ENCODE results near the gene POLK.
A peak's percentile ranks its signal among the peaks of the same experiment; 100 is the strongest.
"Not testable (repeated sequence)": the region's sequence is repeated elsewhere in the genome, so short reads cannot be mapped to it uniquely, and the experiment has no call there.

Gene POLK
- long read RNA-seq, donor 1 = 0 reads
- long read RNA-seq, donor 2 = 0 reads
- long read RNA-seq, donor 3, partial matches to known transcripts = 0 of 1 reads
- long read RNA-seq, donor 3, other reads (novel, unspliced or antisense) = 0 of 1 reads
- long read RNA-seq, donor 4, full-length matches to known transcripts = 4 of 4 reads
- long read RNA-seq, donor 4, partial matches to known transcripts = 0 of 4 reads
- long read RNA-seq, donor 4, other reads (novel, unspliced or antisense) = 0 of 4 reads
- long read RNA-seq, donor 5, partial matches to known transcripts = 0 of 1 reads
- long read RNA-seq, donor 5, other reads (novel, unspliced or antisense) = 0 of 1 reads
- long read RNA-seq, donor 6, partial matches to known transcripts = 0 of 3 reads
- long read RNA-seq, donor 6, other reads (novel, unspliced or antisense) = 0 of 3 reads
- long read RNA-seq, donor 7, partial matches to known transcripts = 9 of 9 reads
- long read RNA-seq, donor 7, other reads (novel, unspliced or antisense) = 0 of 9 reads
- long read RNA-seq, donor 8 = 0 reads

DNA sequence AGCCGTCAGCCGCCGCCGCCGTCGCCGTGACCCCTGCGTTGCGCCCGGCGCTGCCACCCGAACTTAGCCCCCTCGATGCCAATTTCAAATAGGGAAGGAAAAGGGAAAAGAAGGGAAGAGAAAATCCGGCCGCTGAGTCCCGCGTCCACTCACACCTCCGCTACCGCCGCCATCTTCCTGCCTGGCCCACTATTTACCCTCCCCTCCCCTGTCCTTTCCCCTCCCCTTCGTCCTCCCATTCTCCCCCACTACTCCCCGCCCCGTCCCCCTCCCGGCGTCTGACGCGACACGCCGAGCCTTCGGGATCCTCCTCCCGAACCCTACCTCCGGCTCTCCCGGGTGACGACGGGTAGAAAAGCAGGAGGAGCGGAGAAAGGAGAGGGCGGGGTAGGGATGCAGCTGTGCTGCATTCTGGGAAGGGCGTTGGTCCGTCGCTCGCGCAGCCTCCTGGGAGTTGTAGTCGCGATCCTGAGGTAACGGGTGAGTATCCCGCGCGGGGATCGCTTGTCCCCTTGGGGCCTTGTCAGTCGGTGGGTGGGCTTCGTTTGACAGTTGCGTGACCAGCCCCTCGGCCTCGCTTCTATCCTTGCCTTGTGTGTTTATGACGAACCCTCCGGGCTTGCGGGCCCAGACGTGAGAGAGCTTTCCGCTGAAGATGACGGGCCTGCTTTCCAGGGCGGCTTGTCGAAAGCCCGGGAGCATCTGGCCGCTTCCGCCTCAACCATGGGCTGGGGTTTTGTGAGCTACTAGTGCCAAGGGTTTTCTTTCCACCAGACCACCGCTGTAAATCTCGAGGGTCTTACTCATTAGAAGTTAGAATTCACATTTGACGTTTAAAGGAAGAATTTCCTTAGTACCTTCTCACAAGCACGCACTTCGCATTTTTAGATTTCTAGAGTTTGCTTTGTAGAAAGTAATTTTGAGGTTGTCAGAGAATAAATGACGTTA is at the start of gene POLK, which contains the start of gene CERT1:
POLK (plus strand) TSS at position 457 of the 948 bp plus-strand sequence.
CERT1 (minus strand) TSS at position 195 of the 948 bp plus-strand sequence. CDS start 422 bp downstream, outside the sequence.
- peak; percentile 97 for DNase-seq

DNA sequence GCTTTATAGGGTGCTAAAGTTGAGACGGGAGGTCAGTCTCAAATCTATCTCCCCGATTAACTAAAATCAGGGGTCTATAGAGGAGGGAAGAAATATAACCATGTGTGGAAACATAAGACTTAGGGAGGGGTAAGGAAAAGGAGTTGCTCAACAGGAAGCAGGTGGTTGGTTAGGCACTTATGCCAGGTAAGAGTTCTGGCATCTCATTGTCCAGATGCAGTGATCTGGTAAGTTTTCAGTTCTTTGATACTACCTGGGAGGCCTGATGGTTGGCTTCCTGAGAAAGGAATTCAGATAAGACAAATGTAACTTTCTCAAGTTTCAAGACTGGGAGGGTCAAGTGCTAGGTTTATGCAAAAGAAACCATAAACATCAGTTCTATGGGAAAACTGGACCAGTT is 48.0 kb upstream of the POLK start:
- DNase-seq = no peak

DNA sequence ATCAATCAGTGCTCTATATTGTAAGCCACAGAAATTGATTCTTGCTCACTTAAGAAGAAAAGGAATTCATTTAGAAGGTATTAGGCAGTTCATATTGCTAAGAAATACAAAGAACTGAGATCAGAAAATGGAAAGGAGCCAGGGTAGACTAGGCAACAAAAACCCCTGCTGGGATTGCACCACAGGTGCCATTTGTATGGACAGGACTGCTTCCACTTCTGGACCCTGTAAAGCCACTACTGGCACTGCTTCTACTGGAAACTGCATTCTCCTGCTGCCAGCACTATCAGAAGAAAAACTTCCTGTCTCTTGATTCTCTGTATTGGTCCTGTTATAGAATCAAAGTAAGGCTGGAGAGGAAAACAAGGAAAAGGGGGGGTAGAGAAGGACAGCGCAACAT is 46.2 kb upstream of the POLK start:
- no peak for DNase-seq

DNA sequence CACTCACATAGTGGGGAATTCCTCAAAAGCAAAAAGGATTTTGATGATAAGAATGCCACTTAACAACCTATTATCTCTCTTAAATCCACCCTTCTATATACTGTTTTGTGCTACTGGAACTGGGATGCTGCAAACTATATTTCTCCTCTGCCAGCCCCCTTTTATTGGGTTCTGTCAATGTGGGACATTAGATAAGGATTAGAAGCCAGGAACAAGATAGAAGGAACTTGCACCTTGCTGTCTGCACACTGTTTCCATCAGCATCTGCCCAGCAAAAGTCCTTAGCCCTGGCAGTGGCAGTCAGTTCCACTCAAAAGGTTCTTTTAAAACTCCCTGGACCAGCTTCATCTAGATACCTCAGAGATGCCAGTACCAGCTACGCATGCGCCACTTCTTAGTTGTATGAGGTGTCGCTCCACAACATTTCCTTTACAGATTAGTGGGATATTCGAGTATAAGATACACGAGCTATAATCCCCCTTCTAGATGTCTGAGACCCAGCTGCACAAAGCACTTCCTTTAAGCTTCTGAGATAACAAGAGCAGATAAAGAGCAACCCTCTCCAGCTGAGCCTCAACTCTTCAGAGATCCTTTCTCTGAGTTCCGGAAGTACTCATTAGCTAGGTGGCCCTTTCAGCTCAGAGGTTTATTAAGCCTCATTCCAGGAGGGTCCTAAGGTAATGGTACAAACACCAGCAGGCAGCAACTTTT is 45.5 kb upstream of the POLK start:
- no peak for DNase-seq

DNA sequence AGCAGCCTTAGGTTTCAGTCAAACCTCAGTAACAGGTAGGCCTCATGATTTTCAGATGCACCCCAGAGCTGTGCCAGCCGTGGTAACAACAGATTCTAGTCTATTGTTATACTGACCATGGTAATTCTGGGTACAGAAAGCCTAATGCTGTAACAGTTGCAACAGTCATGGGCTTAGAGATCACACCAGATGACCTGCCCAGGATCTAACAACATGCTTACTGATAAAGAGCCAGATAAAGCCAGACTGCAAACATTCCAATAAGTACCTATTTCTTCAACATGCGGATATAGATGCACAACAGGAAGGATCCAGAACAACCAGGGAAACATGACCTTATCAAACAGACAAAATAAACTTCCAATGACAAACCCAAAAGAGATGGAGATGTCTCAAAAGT is 43.1 kb upstream of the POLK start:
- no peak for DNase-seq

DNA sequence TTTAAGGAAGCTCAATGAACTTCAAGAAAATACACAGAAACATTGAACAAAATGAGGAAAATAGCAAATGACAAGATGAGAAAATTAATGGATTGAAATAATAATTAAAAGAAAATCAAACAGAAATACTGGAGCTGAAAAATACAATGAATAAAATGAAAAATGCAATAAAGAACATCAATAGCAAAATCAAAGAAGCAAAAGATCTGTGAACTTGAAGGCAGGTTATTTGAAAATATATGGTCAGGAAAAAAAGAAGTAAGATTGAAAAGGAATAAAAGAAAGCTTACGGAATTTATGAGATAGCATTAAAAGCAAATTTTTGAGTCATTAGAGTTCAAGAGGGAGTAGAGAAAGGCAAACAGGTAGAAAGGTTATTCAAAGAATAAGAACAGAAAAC is 42.7 kb upstream of the POLK start:
- no peak for DNase-seq

DNA sequence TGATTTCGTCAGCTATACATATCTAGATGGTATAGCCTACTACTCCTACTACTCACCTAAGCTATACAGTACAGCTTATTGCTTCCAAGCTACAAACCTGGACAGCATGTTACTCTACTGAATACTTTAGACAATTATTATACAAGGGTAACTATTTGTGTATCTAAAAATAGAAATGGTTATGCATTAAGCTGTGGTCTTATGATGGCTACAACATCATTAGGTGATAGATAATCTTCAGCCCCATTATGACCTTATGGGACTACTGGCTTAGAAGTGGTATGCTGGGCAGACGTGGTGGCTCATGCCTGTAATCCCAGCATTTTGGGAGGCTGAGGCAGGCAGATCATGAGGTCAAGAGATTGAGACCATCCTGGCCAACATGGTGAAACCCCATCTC is 40.5 kb upstream of the POLK start:
- no peak for DNase-seq

DNA sequence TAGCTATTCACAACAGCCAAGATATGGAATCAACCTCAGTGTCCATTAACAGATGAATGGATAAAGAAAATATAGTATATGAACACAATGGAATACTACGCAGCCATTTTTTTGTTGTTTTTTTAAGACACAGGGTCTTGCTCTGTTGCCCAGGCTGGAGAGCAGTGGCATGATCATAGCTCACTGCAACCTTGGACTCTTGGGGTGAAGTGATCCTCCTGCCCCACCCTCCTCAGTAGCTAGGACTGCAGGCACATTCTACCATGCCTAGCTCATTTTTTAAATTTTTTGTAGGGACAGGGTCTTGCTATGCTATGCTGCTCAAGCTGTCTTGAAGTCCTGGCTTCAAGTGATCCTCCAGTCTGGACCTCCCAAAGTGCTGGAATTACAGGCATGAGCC is 38.7 kb upstream of the POLK start:
- no peak for DNase-seq

DNA sequence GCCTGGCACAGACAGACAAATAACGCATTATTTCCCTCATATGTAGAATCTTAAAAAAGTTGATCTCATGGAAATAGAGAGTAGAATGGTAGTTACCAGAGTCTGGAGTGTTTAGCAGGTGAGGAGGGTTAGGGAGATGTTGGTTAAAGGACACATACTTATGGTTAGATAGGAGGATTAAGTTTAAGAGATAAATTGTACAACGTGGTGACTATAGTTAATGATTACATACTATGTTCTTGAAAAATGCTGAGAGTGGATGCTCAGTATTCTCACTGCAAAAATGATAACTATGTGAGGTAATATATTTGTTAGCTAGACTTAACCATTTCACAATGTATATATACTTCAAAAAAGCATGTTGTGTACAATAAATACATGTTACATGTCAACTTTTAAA is 38.2 kb upstream of the POLK start:
- no peak for DNase-seq

DNA sequence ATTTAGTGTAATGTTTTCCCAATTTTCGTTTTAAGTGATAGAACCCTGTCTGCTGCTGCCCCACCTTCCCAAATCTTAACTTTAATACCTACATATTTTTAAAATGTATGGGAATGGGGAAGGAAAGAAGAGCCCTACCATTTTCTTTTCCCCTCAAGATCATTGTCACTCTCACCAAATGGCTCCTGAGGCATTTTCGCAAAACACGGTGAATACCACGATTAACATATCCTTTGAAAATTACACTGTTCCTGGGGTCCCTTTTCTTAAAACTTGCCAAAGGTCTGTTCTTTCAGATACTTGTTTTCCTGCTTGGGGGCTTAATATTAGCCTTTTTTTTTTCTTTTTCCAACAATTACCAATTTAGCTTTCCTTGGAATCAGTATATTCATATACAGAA is 36.3 kb upstream of the POLK start:
- no peak for DNase-seq

DNA sequence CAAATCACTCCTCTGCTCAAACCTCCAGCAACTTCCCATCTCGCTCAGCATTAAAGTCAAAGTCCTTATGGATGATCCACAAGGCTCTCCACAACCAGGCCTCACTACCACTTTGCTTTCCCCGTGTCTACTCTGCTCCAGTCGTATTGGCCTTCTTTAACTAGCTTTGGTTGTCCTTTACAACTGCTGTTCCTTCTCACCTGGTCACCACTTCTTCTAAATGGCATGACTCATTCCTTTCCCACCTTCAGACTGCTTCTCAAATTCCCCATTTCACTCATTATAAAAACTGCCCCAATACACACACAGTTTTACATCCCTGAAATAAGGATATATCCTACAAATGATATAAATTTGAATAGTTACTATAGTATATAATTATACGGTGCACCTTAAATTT is 30.7 kb upstream of the POLK start:
- no peak for DNase-seq

DNA sequence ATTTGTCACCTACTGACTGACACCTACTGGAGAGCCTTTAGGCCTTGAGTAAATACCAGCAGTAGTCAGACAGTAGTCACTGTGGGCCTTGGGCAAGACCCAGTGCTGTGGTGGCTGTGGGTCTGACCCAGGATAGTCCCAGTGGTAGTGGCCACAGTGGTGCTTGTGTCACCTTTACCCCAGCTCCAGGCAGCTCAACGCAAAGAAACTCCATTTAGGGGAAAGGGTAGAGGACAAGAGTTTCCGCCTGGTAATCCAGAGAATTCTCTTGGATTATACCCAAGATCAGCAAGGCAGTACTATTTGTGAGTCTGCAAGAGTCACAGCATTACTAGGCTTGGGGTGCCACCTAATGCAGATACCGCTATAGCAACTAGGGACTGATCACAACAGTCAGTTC is 29.2 kb upstream of the POLK start:
- DNase-seq = no peak

DNA sequence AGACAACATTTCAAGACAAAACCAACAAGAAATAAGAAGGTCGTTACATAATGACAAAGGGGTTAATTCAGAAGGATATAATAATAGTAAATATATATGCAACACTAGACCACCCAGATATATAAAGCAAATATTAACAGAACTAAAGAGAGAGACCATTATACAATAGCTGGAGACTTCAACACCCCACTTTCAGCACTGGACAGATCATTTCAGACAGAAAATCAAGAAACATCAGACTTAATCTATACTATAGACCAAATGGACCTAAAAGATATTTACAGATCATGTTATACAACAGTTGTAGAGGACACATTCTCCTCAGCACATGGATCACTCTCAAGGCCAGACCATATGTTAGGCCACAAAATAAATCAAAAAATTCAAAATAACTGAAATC is 27.1 kb upstream of the POLK start:
- DNase-seq = no peak

DNA sequence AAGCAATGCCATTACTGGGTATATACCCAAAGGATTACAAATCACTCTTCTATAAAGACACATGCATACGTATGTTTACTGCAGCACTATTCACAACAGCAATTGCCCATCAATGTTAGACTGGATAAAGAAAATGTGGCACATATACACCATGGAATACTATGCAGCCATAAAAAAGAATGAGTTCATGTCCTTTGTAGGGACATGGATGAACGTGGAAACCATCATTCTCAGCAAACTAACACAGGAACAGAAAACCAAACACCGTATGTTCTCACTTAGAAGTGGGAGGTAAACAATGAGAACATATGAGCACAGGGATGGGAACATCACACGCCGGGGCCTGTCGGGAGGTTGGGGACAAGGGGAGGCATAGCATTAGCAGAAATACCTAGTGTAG is 21.8 kb upstream of the POLK start:
- not testable (repeated sequence) for DNase-seq

DNA sequence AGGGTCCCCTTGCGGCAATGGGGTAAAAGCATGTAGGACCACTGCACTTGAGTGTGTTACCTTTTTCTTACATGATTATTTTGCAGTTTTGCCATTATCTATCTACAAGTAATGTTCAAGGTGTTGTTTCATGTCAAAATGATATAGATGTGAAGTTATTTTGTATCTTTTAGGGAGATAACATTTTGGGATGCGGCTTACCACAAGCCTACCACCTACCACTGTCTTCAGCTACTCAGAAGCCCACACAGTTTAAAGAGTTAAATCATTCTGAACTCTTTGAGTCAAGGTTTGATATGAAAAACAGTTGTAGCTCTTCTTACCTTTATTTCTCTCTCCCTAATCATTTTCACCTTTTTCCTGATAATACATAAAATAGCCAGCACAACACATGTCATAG is 20.1 kb upstream of the POLK start:
- no peak for DNase-seq

DNA sequence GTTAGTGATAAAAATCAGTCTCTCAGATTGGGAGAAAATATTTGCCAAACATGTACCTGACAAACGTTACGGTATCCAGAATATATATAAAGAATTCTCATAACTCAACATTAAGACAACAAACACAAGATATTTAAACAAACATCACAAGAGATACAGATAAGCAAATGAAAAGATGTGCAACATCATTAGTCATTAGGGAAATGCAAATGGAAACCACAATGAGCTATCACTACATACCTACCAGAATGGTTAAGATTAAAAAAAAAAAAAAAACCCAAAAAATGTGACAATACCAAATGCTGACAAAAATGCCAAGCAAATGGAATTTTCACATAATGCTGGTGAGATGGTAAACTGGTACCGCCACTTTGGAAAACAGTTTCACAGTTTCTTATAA is 15.7 kb upstream of the POLK start:
- DNase-seq = no peak

DNA sequence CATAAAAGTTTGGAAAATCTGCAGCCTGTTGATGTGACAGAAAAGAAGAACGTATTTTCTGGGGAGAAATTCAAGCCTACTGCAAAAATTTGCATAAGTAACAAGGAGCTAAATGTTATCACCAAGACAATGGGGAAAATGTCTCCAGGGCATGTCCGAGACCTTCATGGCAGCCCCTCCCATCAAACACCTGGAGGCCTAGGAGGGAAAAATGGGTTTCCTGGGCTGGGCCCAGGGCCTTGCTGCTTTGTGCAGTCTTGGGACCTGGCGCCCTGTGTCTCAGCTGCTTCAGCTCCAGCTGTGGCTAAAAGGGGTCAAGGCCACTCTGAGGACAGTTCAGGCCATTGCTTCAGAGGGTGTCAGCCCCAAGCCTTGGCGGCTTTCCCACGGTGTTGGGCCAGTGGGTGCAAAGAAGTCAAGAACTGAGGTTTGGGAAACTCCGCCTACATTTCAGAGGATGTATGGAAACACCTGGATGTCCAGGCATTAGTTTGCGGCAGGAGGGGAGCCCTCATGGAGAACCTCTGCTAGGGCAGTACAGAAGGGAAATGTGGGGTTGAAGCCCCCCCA is 13.4 kb upstream of the POLK start:
- DNase-seq = no peak

DNA sequence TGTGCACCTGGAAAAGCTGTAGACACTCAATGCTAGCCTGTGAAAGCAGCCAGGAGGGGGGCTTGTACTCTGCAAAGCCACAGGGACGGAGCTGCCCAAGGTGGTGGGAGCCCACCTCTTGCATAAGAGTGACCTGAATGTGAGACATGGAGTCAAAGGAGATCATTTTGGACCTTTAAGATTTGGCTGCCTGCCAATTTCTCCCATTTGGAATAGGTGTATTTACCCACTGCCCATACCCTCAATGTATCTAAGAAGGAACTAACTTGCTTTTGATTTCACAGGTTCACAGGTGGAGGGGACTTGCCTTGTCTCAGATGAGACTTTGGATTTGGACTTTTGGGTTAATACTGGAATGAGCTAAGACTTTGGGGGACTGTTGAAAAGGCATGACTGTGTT is 12.8 kb upstream of the POLK start:
- DNase-seq = not testable (repeated sequence)

DNA sequence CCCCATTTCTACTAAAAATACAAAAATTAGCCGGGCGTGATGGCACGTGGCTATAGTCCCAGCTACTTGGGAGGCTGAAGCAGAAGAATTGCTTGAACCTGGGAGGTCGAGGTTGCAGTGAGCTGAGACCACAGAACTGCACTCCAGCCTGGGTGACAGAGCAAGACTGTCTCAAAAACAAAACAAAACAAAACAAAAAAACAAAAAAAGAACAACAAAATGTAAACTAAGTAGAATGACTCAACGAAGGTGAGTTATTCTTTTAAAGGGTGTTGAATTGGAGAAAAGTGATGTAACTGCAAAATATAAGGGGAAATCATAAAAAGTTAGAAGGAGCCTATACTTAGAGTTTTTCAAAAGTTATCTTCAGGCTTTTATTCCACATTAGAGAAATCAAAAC is 6.6 kb upstream of the POLK start:
- not testable (repeated sequence) for DNase-seq

DNA sequence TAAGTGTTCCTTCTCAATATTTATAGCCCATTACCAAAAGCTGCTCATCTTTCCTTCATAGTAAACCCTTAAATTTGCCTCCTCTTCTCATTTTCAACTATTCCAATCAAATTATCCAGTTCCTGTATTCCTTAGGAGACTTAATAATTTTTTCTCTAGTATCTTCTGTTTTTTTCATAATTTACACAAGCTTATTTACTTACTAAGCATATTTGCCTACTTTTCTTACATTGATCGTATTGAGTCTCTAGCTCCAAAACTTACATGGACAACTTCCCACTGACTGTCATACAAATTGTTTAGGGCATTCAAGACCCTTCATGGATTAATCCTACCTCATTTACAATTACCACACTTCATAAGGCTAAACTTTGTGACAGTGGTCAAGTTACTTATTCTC is 3.9 kb upstream of the POLK start:
- no peak for DNase-seq

DNA sequence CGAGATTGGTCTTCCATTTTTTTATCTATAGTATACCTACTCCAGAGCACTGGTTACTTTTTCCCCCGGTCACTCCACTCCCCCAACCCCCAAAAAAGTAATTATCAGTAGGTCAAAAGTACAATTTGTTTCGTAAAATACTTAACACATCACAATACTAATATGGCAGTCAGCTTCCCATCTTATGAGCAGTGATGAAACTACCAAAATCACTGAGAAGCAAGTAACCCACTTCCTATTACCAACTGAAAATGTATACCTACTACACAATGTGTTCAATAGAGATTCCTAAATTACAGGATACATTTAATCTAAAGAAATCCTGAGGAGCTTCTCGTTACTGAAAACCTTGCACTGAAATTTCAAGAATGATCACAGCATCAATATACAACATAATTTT is 2.1 kb upstream of the POLK start:
- no peak for DNase-seq

DNA sequence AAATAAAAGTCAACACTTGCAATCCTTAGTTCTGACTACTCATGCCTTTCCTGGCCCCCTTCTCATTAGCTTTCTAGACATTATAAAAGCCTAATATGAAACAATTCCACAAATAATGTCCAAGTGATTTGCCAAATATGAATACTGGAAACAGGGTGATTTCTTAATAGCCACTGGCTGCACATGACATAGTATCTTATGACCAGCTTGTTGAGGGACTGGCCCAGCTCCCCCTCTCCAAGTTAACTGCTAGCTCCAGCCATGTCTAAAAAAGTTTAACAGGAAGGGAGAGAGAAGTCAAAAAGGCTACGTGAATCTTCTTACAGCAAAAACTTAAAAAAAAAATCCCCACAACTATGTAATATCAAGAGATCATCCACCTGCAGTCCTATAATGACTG is 1.7 kb upstream of the POLK start:
- peak; percentile 17 for DNase-seq

All from right kidney (tissue), 9 donors.